ENCODE measurements around the gene SUCNR1.
"Not testable (repeated sequence)": the region's sequence is repeated elsewhere in the genome, so short reads cannot be mapped to it uniquely, and the experiment has no call there.

SUCNR1 gene

GRCh38 chr3:151843275-151843674, 30.2 kb upstream of the SUCNR1 start:
- TF ChIP-seq ZFX (IDR thresholded peaks at IDR 0.05; ENCODE audit: borderline replicate concordance) = no peak
- TF ChIP-seq, protein P1, sequence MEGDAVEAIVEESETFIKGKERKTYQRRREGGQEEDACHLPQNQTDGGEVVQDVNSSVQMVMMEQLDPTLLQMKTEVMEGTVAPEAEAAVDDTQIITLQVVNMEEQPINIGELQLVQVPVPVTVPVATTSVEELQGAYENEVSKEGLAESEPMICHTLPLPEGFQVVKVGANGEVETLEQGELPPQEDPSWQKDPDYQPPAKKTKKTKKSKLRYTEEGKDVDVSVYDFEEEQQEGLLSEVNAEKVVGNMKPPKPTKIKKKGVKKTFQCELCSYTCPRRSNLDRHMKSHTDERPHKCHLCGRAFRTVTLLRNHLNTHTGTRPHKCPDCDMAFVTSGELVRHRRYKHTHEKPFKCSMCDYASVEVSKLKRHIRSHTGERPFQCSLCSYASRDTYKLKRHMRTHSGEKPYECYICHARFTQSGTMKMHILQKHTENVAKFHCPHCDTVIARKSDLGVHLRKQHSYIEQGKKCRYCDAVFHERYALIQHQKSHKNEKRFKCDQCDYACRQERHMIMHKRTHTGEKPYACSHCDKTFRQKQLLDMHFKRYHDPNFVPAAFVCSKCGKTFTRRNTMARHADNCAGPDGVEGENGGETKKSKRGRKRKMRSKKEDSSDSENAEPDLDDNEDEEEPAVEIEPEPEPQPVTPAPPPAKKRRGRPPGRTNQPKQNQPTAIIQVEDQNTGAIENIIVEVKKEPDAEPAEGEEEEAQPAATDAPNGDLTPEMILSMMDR (IDR thresholded peaks at IDR 0.05) = no peak
- H3K27ac ChIP-seq = no peak overlapping the region

- H3K27ac ChIP-seq = no peak overlapping the region
- TF ChIP-seq, protein P1 (IDR thresholded peaks at IDR 0.05) = no peak
- TF ChIP-seq ZFX (IDR thresholded peaks at IDR 0.05; ENCODE audit: borderline replicate concordance) = no peak
Measured at GRCh38 chr3:151845306-151845905, 28.0 kb upstream of the SUCNR1 start.

DNA sequence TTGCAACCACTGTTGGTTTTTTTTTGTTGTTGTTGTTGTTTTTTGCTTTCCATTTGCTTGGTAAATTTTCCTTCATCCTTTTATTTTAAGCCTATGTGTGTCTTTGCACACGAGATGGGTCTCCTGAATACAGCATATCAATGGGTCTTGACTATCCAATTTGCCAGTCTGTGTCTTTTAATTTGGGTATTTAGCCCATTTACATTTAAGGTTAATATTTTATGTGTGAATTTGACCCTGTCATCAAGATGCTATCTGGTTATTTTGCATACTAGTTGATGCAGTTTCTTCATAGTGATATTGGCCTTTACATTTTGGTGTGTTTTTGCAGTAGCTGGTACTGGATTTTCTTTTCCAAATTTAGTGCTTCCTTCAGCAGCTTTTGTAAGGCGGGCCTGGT, 23.4 kb upstream of the SUCNR1 start:
- H3K27ac ChIP-seq = not testable (repeated sequence)

GRCh38 chr3:151852074-151852811, 21.2 kb upstream of the SUCNR1 start:
- H3K27ac ChIP-seq = no peak overlapping the region
- no peak for TF ChIP-seq ZFX (IDR thresholded peaks at IDR 0.05; ENCODE audit: borderline replicate concordance)
- TF ChIP-seq, protein P1 (IDR thresholded peaks at IDR 0.05) = no peak

- TF ChIP-seq, protein P1 (IDR thresholded peaks at IDR 0.05) = no peak
- no peak for TF ChIP-seq ZFX (IDR thresholded peaks at IDR 0.05; ENCODE audit: borderline replicate concordance)
- H3K27ac ChIP-seq = no peak overlapping the region
Measured at GRCh38 chr3:151856118-151856517, 17.3 kb upstream of the SUCNR1 start.

DNA sequence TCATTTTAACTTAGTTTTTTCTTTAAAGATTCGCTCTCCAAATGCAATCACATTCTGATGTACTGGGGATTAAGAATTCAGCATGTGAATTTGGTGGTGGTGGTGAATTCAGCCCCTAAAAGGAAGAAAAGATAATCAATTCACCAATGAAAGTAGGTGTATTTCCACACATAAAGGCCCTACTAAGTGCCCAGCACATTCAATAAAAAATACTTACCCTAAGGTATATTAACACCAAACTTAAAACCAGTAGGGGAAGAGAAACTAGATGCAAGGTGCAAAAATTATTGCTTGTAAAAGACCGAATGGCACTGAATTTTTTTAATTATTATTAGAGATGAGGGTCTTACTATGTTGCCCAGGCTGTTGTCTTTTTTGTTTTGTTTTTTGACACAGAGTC, 16.8 kb upstream of the SUCNR1 start:
- TF ChIP-seq, protein P1 (IDR thresholded peaks at IDR 0.05) = no peak
- no peak for TF ChIP-seq ZFX (IDR thresholded peaks at IDR 0.05; ENCODE audit: borderline replicate concordance)
- H3K27ac ChIP-seq = no peak overlapping the region

DNA sequence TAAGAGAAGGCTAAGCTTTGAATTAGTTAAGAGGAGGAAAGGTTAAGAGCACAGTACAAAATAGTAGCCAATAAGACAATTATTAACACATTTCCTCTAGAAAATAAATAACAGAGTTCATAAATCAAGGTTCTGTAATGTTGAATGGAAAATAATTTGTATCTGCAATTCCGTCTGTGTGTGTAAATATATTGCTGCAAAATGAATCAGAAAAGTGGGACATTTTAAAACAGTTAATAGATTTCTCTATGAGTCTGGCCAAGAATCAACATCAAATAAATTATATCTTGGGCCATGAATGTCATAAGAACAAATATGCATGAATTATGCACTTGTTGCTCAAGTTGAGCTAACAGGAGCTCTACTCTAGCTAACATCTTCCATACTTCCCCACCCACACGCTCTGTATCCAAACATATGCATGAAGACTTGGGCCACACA, 14.2 kb upstream of the SUCNR1 start:
- no peak overlapping the region for H3K27ac ChIP-seq
- TF ChIP-seq, protein P1 (IDR thresholded peaks at IDR 0.05) = no peak
- no peak for TF ChIP-seq ZFX (IDR thresholded peaks at IDR 0.05; ENCODE audit: borderline replicate concordance)
